ENCODE results near the gene EEIG2. TPM values are rescaled to one million over a fixed set of nuclear protein-coding genes. Genes with fewer than 3 reads are reported as not detected.
"Not testable (repeated sequence)": the region's sequence is repeated elsewhere in the genome, so short reads cannot be mapped to it uniquely, and the experiment has no call there.

EEIG2 gene
- total and polyA plus RNA-seq, 5 donors = 2.1 to 9.8 (median 7.1) TPM

DNA sequence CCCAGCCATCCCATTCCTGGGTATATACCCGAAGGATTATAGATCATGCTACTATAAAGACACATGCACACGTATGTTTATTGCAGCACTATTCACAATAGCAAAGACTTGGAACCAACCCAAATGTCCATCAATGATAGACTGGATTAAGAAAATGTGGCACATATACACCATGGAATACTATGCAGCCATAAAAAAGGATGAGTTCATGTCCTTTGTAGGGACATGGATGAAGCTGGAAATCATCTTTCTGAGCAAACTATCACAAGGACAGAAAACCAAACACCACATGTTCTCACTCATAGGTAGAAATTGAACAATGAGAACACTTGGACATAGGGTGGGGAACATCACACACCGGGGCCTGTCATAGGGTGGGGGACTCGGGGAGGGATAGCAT, 12.4 kb upstream of the EEIG2 start:
- H3K4me3 ChIP-seq (ENCODE audit: low read length); H3K4me1 ChIP-seq (ENCODE audit: control insufficient read depth, insufficient read depth, low read length); H3K27me3 ChIP-seq (ENCODE audit: control insufficient read depth, insufficient read depth); DNase-seq; intact Hi-C loops (cut with DNase I); H3K9me3 ChIP-seq (ENCODE audit: control insufficient read depth, low read length); H3K27ac ChIP-seq (ENCODE audit: low read length); ATAC-seq: not testable (repeated sequence)
- whole genome bisulfite sequencing = 95% methylated on average over 4 of the region's 4 CpGs

DNA sequence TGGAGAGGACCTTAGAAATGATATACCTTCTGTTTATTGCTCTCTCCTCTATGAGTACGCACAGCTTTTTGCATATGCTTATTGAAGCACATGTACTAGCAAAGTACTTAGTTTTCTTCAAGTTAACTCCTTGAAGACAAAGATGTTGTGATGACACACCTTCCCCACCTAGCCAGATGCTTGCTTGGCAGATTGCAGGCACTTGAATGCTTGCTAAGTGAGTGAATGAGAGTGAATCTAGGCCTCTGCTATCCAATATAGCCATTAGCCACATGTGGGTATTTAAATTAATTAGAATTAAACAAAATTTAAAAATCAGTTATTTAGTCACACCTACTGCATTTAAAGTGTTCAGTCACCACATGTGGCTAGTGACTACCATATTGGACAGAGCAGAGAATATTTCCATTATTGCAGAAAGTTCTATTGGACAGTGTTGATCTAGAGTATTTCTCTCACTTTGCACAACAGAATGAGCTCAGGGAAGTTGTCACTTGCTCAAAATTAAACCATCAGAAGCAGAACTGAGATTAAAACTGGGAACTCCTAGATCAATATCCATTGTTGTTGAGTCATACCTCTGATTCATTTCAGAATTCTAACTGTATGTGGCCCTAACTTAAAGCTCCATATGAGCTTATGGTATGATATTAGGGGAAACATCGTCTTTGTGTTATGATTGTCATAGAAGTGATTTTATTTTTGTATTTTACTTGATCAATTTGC, 8.6 kb upstream of the EEIG2 start:
- Histone ChIP-seq H3K4me1 (ENCODE audit: control insufficient read depth, insufficient read depth, low read length) (no peaks in the 10 kb centered on the region), H3K27me3 (ENCODE audit: control insufficient read depth, insufficient read depth) (no peaks in the 10 kb centered on the region), H3K27ac (ENCODE audit: low read length) (no peak overlapping the region), H3K9me3 (ENCODE audit: control insufficient read depth, low read length) (no peaks in the 10 kb centered on the region), H3K4me3 (ENCODE audit: low read length) (no peak overlapping the region)
- no peak for DNase-seq
- ATAC-seq = no peak
- 91% methylated on average over 2 of the region's 2 CpGs for WGBS
- intact Hi-C loops (cut with DNase I) = loop anchor here in 1 of 4 donors (10.0 kb wide), 1 partner anchor 74 kb away; no protein-coding TSS in a partner anchor

DNA sequence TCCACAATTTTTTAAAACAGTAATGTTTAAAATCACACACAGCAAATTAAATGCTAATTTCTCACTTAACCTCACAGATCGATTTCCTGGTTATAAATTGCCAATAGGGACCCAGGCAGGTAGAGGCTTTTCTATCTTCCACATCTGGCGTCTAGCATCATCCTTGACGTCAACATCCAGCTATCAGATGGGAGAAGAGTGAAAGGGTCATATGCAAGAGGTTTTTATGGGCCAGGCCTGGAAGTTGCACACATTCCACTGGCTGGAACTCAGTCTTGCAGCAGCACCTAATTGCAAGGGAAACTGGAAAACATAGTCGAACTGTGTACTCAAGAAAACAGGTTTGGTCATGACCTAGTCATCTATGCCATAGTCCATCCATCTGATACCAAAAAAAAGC, 6.0 kb upstream of the EEIG2 start:
- intact Hi-C loops (cut with DNase I) = loop anchor here in 1 of 4 donors (10.0 kb wide), 1 partner anchor 71 kb away; no protein-coding TSS in a partner anchor
- H3K27ac ChIP-seq (ENCODE audit: low read length) = no peak overlapping the region
- H3K27me3 ChIP-seq (ENCODE audit: control insufficient read depth, insufficient read depth) = no peaks in the 10 kb centered on the region
- H3K4me3 ChIP-seq (ENCODE audit: low read length) = no peak overlapping the region
- DNase-seq = no peak
- no peaks in the 10 kb centered on the region for H3K9me3 ChIP-seq (ENCODE audit: control insufficient read depth, low read length)
- no peak for ATAC-seq
- 89% methylated on average over 4 of the region's 4 CpGs for WGBS
- no peaks in the 10 kb centered on the region for H3K4me1 ChIP-seq (ENCODE audit: control insufficient read depth, insufficient read depth, low read length)

DNA sequence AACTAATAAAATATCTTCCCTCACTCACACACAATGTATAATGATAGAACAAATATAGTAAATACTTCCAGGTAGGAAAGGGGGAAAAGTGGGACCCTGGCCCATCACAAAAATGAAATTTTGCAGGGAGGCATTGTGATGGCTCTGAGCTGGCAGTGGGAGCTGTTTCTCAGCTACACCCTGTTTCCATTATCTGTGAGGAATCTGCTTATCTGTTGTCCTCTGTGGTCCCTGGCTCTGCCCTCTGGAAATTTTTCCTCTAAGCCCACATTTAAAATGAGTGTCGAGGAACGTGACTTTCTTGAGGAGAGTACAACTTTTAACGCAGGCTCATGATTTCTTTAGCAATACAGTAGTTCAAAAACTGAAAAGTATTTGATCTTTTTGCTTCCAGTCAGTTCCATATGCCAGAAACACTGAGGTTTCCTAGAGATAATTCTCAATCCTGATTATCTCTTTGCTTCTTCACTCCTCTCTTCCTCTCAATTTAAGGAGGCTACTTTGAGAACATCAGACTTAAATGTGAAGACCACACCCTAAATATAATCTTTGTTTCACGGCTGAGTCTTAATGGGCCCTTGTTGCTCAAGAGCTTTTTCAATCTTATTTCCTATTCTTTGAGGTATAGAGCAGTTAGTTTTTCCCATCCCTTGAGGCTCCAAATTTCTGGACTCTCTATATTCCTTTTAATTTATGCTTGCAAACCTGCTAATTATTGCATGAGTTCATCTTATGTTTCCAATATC, 5.0 kb upstream of the EEIG2 start:
- Histone ChIP-seq H3K27me3 (ENCODE audit: control insufficient read depth, insufficient read depth) (no peaks in the 10 kb centered on the region), H3K4me3 (ENCODE audit: low read length) (no peak overlapping the region), H3K27ac (ENCODE audit: low read length) (no peak overlapping the region), H3K4me1 (ENCODE audit: control insufficient read depth, insufficient read depth, low read length) (no peaks in the 10 kb centered on the region), H3K9me3 (ENCODE audit: control insufficient read depth, low read length) (no peaks in the 10 kb centered on the region)
- no peak for DNase-seq
- no peak for ATAC-seq
- WGBS = 63% methylated on average over 4 of the region's 4 CpGs
- intact Hi-C loops (cut with DNase I) = loop anchor here in 3 of 4 donors (5.0 to 10.0 kb wide), 3 partner anchors 43 to 87 kb away; no protein-coding TSS in a partner anchor

DNA sequence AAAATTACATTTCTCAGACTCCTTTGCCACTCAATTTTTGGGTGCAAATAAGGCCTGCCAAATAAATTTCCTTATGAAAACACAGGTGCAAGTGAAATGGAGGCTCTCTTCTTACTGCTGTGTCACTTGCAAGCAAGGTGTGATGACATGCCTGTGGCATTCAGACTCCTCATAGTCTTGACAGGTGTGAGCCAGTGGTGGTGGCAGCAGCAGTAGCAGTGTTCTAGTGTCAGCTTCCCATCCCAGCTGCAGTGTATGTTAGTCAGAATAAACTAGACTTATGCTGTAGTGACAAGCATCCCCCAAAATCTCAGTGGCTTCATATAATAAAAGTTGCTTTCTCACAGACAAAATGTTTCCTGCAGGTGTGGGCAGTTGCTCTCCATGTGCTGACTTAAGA, 3.8 kb upstream of the EEIG2 start:
- H3K9me3 ChIP-seq (ENCODE audit: control insufficient read depth, low read length) = no peaks in the 10 kb centered on the region
- no peak for ATAC-seq

DNA sequence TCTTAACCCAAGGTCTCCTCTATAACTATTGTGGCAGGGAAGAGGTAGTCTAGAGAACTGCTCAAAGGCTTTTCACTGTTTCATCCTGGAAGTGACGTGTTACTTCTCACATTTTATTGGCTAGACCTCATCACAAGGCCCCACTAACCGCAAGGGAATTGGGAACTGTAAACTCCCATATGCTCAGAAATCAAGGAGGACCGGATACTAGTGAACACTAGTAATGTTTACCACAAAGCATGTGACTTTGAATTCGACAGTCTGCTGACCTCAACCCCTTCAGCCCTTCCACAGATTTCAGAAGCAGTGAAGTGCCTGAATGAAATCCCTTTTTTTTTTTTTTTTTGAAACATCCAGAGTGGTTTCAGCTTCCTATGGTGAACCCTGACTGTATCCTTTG, 3.4 kb upstream of the EEIG2 start:
- H3K9me3 ChIP-seq (ENCODE audit: control insufficient read depth, low read length) = no peaks in the 10 kb centered on the region
- H3K27me3 ChIP-seq (ENCODE audit: control insufficient read depth, insufficient read depth) = no peaks in the 10 kb centered on the region
- no peak for DNase-seq
- peak overlapping the region; percentile 63 for H3K27ac ChIP-seq (ENCODE audit: low read length)
- WGBS = 80% methylated on average over 4 of the region's 4 CpGs
- intact Hi-C loops (cut with DNase I) = loop anchor here in 3 of 4 donors (5.0 to 10.0 kb wide), 3 partner anchors 44 to 86 kb away; no protein-coding TSS in a partner anchor
- no peak overlapping the region for H3K4me3 ChIP-seq (ENCODE audit: low read length)
- no peak for ATAC-seq
- H3K4me1 ChIP-seq (ENCODE audit: control insufficient read depth, insufficient read depth, low read length) = no peaks in the 10 kb centered on the region

More for the DNA sequence above, 3.8 kb upstream of the EEIG2 start:
- intact Hi-C loops (cut with DNase I) = loop anchor here in 3 of 4 donors (5.0 to 10.0 kb wide), 3 partner anchors 44 to 86 kb away; no protein-coding TSS in a partner anchor
- no peaks in the 10 kb centered on the region for H3K4me1 ChIP-seq (ENCODE audit: control insufficient read depth, insufficient read depth, low read length)
- DNase-seq = no peak
- H3K27ac ChIP-seq (ENCODE audit: low read length) = no peak overlapping the region
- H3K27me3 ChIP-seq (ENCODE audit: control insufficient read depth, insufficient read depth) = no peaks in the 10 kb centered on the region
- no peak overlapping the region for H3K4me3 ChIP-seq (ENCODE audit: low read length)

DNA sequence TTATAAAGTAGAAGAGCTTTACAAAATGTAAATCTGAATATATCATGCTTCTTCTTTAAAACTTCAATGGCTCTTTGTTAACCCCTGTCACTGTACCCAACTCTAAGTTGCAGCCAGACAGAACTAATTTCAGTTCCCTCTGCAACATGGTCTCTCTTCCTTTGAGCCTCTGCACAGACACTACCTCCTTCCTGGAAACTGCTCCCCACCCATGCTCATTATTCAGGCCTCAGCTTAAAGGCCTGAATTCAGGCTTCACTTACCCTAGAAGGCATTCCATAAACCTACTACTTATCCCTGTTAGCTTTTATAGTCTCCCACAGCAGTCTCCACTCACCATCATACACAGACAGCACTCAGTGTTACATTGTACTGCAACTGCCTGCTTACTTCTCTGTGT, 2.6 kb upstream of the EEIG2 start:
- no peak overlapping the region for H3K4me3 ChIP-seq (ENCODE audit: low read length)
- no peaks in the 10 kb centered on the region for H3K9me3 ChIP-seq (ENCODE audit: control insufficient read depth, low read length)
- no peak overlapping the region for H3K27ac ChIP-seq (ENCODE audit: low read length)
- intact Hi-C loops (cut with DNase I) = loop anchor here in 3 of 4 donors (5.0 to 10.0 kb wide), 3 partner anchors 45 to 85 kb away; no protein-coding TSS in a partner anchor
- no peak for ATAC-seq
- no peaks in the 10 kb centered on the region for H3K4me1 ChIP-seq (ENCODE audit: control insufficient read depth, insufficient read depth, low read length)
- DNase-seq = no peak
- no peaks in the 10 kb centered on the region for H3K27me3 ChIP-seq (ENCODE audit: control insufficient read depth, insufficient read depth)

DNA sequence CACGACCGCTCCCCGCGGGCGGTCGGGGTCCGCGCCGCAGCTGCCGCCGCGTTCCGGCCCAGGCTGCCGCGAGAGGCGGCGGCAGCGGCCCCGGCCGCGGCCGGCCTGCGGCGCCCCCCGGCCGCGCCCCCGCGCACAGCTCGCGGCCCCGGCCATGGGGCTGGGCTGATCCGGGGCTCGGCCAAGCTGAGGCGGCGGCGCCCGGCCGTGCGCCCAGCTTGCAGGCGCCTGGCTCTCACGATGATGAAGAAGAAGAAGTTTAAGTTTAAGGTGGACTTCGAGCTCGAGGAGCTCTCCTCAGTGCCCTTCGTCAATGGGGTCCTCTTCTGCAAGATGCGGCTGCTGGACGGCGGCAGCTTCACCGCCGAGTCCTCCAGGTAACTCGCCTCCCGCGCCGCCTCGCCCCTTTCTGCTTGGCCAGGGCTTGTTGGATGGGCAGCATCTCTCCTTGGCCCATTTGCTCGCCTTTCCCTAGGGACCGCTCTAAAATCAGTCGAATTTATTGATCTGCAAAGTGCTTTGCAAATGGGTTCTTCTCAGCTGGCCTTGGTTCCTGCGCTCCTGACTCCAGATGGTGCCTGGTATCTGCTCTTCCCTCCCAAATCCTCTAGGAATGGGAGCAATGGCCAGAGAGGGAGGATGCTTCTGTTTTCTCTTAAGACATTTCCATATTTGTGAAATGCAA, 431 bp downstream of the EEIG2 start:
- Histone ChIP-seq H3K27me3 (ENCODE audit: control insufficient read depth, insufficient read depth) (no peaks in the 10 kb centered on the region), H3K9me3 (ENCODE audit: control insufficient read depth, low read length) (no peaks in the 10 kb centered on the region), H3K4me3 (ENCODE audit: low read length) (peak overlapping the region; percentile 90), H3K27ac (ENCODE audit: low read length) (peak overlapping the region; percentile 21), H3K4me1 (ENCODE audit: control insufficient read depth, insufficient read depth, low read length) (no peaks in the 10 kb centered on the region)
- DNase-seq = peak; percentile 25 to 76 (median 75)
- under 1% methylated on average over 59 of the region's 59 CpGs for WGBS
- peak; percentile 63 to 64 for ATAC-seq
- intact Hi-C loops (cut with DNase I) = loop anchor here in 2 of 4 donors (10.0 kb wide), 2 partner anchors 54 to 84 kb away; no protein-coding TSS in a partner anchor

DNA sequence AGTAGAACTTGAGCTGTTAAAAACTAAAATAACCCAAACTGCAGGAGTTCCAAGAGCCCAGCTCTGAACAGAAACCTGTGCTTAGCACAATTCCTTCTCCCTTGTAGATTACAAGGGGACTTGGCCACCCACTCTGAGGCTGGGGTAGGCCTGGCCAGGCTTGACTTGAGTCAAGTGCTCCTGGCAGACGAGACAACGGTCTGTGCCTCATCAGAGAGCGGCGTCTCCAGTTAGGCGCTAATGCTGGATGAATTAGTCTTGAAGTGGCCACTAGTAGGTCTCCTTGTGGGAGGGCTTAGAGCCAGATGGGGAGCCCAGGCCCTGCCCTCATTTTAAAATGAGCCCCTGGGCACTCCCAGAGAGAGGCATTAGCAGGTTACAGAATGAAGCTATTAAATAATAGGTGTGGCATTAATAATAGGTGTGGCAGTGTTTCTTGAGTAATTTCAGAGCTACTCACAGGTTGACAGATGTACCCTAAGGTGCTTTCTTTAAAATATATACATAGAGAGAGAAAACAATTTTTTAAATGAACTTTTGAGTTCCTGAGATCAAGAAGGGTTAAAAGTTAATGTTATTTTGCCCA, 1.1 kb downstream of the EEIG2 start:
- no peak overlapping the region for H3K27ac ChIP-seq (ENCODE audit: low read length)
- H3K9me3 ChIP-seq (ENCODE audit: control insufficient read depth, low read length) = no peaks in the 10 kb centered on the region
- ATAC-seq (peak; percentile 59 to 73), DNase-seq (peak; percentile 53 to 78 (median 66))
- H3K4me3 ChIP-seq (ENCODE audit: low read length) = peak overlapping the region; percentile 90
- intact Hi-C loops (cut with DNase I) = loop anchor here in 2 of 4 donors (10.0 kb wide), 2 partner anchors 54 to 84 kb away; no protein-coding TSS in a partner anchor
- WGBS = 5% methylated on average over 5 of the region's 5 CpGs
- no peaks in the 10 kb centered on the region for H3K4me1 ChIP-seq (ENCODE audit: control insufficient read depth, insufficient read depth, low read length)
- no peaks in the 10 kb centered on the region for H3K27me3 ChIP-seq (ENCODE audit: control insufficient read depth, insufficient read depth)

DNA sequence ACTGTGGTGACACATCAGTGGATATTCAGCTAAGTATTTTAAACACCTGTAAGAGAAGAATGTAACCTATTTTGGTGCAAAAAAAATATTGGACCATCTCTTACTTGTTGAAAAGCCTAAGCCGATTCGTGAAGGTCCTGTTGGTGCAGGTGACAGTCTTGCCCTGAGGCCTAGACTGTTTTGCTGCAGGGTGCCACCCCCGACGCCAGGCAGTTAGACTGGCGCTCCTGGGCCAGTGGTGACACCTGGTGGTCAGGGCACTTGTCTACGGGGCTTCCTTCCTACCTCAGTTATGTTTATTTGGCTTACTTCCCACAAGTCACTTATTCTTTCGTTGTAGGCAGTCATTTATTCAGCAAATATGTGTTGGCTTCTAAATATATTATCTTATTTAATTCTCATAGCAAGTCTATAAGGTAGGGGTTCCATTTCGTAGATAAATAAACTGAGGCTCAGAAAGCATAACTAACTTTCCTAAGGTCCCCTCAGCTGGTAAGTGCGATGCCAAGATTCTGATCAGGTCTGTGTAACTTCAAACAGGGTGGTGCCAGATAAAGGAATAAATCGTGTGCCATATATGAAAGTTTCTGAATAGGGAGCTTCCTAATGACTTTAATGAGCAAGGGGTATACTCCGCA, 1.9 kb downstream of the EEIG2 start:
- no peaks in the 10 kb centered on the region for H3K4me1 ChIP-seq (ENCODE audit: control insufficient read depth, insufficient read depth, low read length)
- WGBS = 67% methylated on average over 11 of the region's 11 CpGs
- H3K4me3 ChIP-seq (ENCODE audit: low read length) = no peak overlapping the region
- H3K27me3 ChIP-seq (ENCODE audit: control insufficient read depth, insufficient read depth) = no peaks in the 10 kb centered on the region
- DNase-seq (peak; percentile 54 to 81 (median 81)), ATAC-seq (no peak)
- H3K27ac ChIP-seq (ENCODE audit: low read length) = no peak overlapping the region
- no peaks in the 10 kb centered on the region for H3K9me3 ChIP-seq (ENCODE audit: control insufficient read depth, low read length)
- intact Hi-C loops (cut with DNase I) = loop anchor here in 2 of 4 donors (10.0 kb wide), 2 partner anchors 53 to 83 kb away; no protein-coding TSS in a partner anchor
